WTC11 (cell line): ENCODE measurements around the gene CALU. TPM values are rescaled to one million over a fixed set of nuclear protein-coding genes. Genes with fewer than 3 reads are reported as not detected.

Source experiments
- ATAC-seq: fragments of 200-7000 bp; cut with Tn5 transposase; 2 replicates; pipeline ENCODE4 v1.10.0; 2021; ENCODE audit warnings: mild to moderate bottlenecking, moderate library complexity
- CTCF ChIA-PET: fragments of 300-600 bp; sonication (Branson Sonifier 250); formaldehyde crosslinking; loops from one replicate; lab custom pipeline; 2021; ENCODE audit warnings: antibody characterized with exemption; lab: Charles Lee
- POLR2A ChIA-PET: fragments of 350-600 bp; sonication (Branson Sonifier 250); formaldehyde crosslinking; loops from one replicate; lab custom pipeline; 2021; ENCODE audit warnings: antibody characterized with exemption; lab: Charles Lee
- DNase-seq: peaks from one replicate; pipeline ENCODE4 v3.0.0; 2021; ENCODE audit warnings: low spot score
- H3K27ac Mint-ChIP-seq: 2 replicates; pipeline ENCODE4 v1.8.0; 2021; ENCODE audit warnings: mixed read lengths
- H3K27me3 Mint-ChIP-seq: 2 replicates; pipeline ENCODE4 v1.8.0; 2021; ENCODE audit warnings: low read depth, mild to moderate bottlenecking, moderate library complexity, mixed read lengths
- H3K36me3 Mint-ChIP-seq: 2 replicates; pipeline ENCODE4 v1.8.0; 2021; ENCODE audit warnings: mixed read lengths
- H3K4me1 Mint-ChIP-seq: 2 replicates; pipeline ENCODE4 v1.8.0; 2022; ENCODE audit warnings: mixed read lengths
- H3K4me3 Mint-ChIP-seq: 2 replicates; pipeline ENCODE4 v1.8.0; 2021; ENCODE audit warnings: mild to moderate bottlenecking, moderate library complexity, mixed read lengths
- H3K9me3 Mint-ChIP-seq: 2 replicates; pipeline ENCODE4 v1.8.0; 2021; ENCODE audit warnings: mixed read lengths
- ATF3 ChIP-seq: sonication (generic); formaldehyde crosslinking; conservative IDR thresholded peaks from 2 replicates; pipeline ENCODE4 v1.8.1; 2022; ENCODE audit warnings: mild to moderate bottlenecking, missing genetic modification reagents
- CREB1 ChIP-seq: sonication (generic); formaldehyde crosslinking; IDR thresholded peaks from 2 replicates; pipeline ENCODE4 v1.8.0; 2023; ENCODE audit warnings: mild to moderate bottlenecking, missing genetic modification reagents
- CREM ChIP-seq: sonication (generic); formaldehyde crosslinking; IDR thresholded peaks from 2 replicates; pipeline ENCODE4 v1.8.1; 2022; ENCODE audit warnings: mild to moderate bottlenecking, missing genetic modification reagents, moderate library complexity
- EMX1 ChIP-seq: fragments of 250-450 bp; sonication (Bioruptor Pico); IDR thresholded peaks from 2 replicates; pipeline ENCODE4 v1.8.0; 2021; ENCODE audit warnings: mild to moderate bottlenecking
- ERG ChIP-seq: fragments of 250-450 bp; sonication (Bioruptor Pico); IDR thresholded peaks from 2 replicates; pipeline ENCODE4 v1.8.0; 2021; ENCODE audit warnings: mild to moderate bottlenecking
- ESRRA ChIP-seq: sonication (generic); formaldehyde crosslinking; IDR thresholded peaks from 2 replicates; pipeline ENCODE4 v1.8.1; 2022; ENCODE audit warnings: mild to moderate bottlenecking, missing genetic modification reagents, borderline replicate concordance
- FOXK1 ChIP-seq: sonication (generic); formaldehyde crosslinking; IDR thresholded peaks from 2 replicates; pipeline ENCODE4 v1.8.0; 2022; ENCODE audit warnings: mild to moderate bottlenecking, moderate library complexity, missing genetic modification reagents
- FOXP1 ChIP-seq: sonication (generic); formaldehyde crosslinking; IDR thresholded peaks from 2 replicates; pipeline ENCODE4 v1.8.0; 2022; ENCODE audit warnings: missing genetic modification reagents, mild to moderate bottlenecking, moderate library complexity, borderline replicate concordance
- FOXP4 ChIP-seq: sonication (generic); formaldehyde crosslinking; IDR thresholded peaks from 2 replicates; pipeline ENCODE4 v1.8.0; 2022; ENCODE audit warnings: mild to moderate bottlenecking, missing genetic modification reagents
- HMGA2 ChIP-seq: fragments of 250-450 bp; sonication (Bioruptor Pico); IDR thresholded peaks from 2 replicates; pipeline ENCODE4 v1.4.0; 2021; ENCODE audit warnings: mild to moderate bottlenecking, moderate library complexity
- IRF2 ChIP-seq: sonication (generic); formaldehyde crosslinking; IDR thresholded peaks from 2 replicates; pipeline ENCODE4 v1.8.0; 2022; ENCODE audit warnings: low read depth, missing genetic modification reagents, borderline replicate concordance
- MLX ChIP-seq: sonication (generic); formaldehyde crosslinking; IDR thresholded peaks from 2 replicates; pipeline ENCODE4 v1.8.1; 2023; ENCODE audit warnings: mild to moderate bottlenecking, missing genetic modification reagents, moderate library complexity
- NFYB ChIP-seq: sonication (generic); formaldehyde crosslinking; conservative IDR thresholded peaks from 2 replicates; pipeline ENCODE4 v1.8.0; 2022; ENCODE audit warnings: low read depth, missing genetic modification reagents
- SMAD4 ChIP-seq: sonication (generic); formaldehyde crosslinking; IDR thresholded peaks from 2 replicates; pipeline ENCODE4 v1.8.0; 2022; ENCODE audit warnings: mild to moderate bottlenecking, missing genetic modification reagents
- STAT6 ChIP-seq: sonication (generic); formaldehyde crosslinking; conservative IDR thresholded peaks from 2 replicates; pipeline ENCODE4 v1.8.1; 2023; ENCODE audit warnings: mild to moderate bottlenecking, low read depth, missing genetic modification reagents, moderate library complexity
- ZBTB43 ChIP-seq: sonication (generic); formaldehyde crosslinking; IDR thresholded peaks from 2 replicates; pipeline ENCODE4 v1.8.1; 2023; ENCODE audit warnings: mild to moderate bottlenecking, missing genetic modification reagents
- total RNA-seq: library from RNA; stranded (reverse); gene quantifications from 3 replicates; pipeline ENCODE4 v1.2.3, GENCODE V29; 2021

CALU gene
- total RNA-seq, 1 experiment from 2014 or later, result 150 TPM

- TF ChIP-seq STAT6 (CRISPR knock-in tag) (no peak), ESRRA (no peak), CREM (CRISPR knock-in tag) (no peak), FOXK1 (CRISPR knock-in tag) (no peak), ERG (CRISPR knock-in tag) (no peak)
Measured at GRCh38 chr7:128713794-128714193, 25.4 kb upstream of the CALU start (continued).

- ATAC-seq (no peak), DNase-seq (no peak)
- H3K9me3 Mint-ChIP-seq, result peaks cover 6% of the 10 kb centered on the region; the same call in 1 of the 2 replicates
- no peak overlapping the region for H3K27ac Mint-ChIP-seq
- H3K36me3 Mint-ChIP-seq, result no peaks in the 10 kb centered on the region
- ChIA-PET POLR2A (interaction anchor here (0.7 kb wide), 1 partner anchor 146 kb away, joined by 3 read pairs; no protein-coding TSS in a partner anchor), CTCF (interaction anchor here (0.6 kb wide), 3 partner anchors 9 to 189 kb away, joined by 3 to 8 read pairs (median 3); no protein-coding TSS in a partner anchor)
- peaks cover 7% of the 10 kb centered on the region; the same call in 1 of the 2 replicates for H3K4me1 Mint-ChIP-seq
- peaks cover 6% of the 10 kb centered on the region for H3K27me3 Mint-ChIP-seq
- no peak for TF ChIP-seq CREB1 (CRISPR knock-in tag)
- no peak for TF ChIP-seq FOXP4 (CRISPR knock-in tag)
- TF ChIP-seq IRF2 (CRISPR knock-in tag), result no peak
- TF ChIP-seq NFYB, result no peak
- TF ChIP-seq SMAD4 (CRISPR knock-in tag), result no peak
- no peak for TF ChIP-seq ATF3
- no peak for TF ChIP-seq HMGA2 (CRISPR knock-in tag)
- no peak for TF ChIP-seq EMX1
- no peak for TF ChIP-seq FOXP1 (CRISPR knock-in tag)
- TF ChIP-seq MLX (CRISPR knock-in tag), result no peak
- no peak for TF ChIP-seq ZBTB43 (CRISPR knock-in tag)
- H3K4me3 Mint-ChIP-seq, result no peak overlapping the region
Measured at GRCh38 chr7:128714701-128715495, 24.3 kb upstream of the CALU start.
